Thymus (tissue), 11 donors: Measurements from ENCODE around the gene TXNDC16. TPM values are rescaled to one million over a fixed set of nuclear protein-coding genes. Genes with fewer than 3 reads are reported as not detected.
A peak's percentile ranks its signal among the peaks of the same experiment; 100 is the strongest.

Source experiments
- DNase-seq, 9 donors: peaks; one replicate each; pipeline ENCODE4 v3.0.0-alpha.2; 2013; ENCODE audit warnings: low spot score in 9 of 9, low read depth in 6 of 9, missing footprints in 1 of 9
- H3K27ac ChIP-seq, 2 donors: one replicate each; pipeline ENCODE4 v1.5.1; 2013; ENCODE audit warnings: control low read depth in 1 of 2, low read depth in 1 of 2, low read length in 1 of 2, mild to moderate bottlenecking in 1 of 2, moderate library complexity in 1 of 2
- H3K27me3 ChIP-seq, 2 donors: one replicate each; pipeline ENCODE4 v1.5.1; 2013; ENCODE audit warnings: low read length in 1 of 2; ENCODE audit not compliant: control insufficient read depth in 2 of 2, insufficient read depth in 1 of 2
- H3K36me3 ChIP-seq, 2 donors: one replicate each; pipeline ENCODE4 v1.5.1; 2013; ENCODE audit warnings: low read length in 1 of 2, mild to moderate bottlenecking in 1 of 2, moderate library complexity in 1 of 2; ENCODE audit not compliant: control insufficient read depth in 2 of 2, insufficient read depth in 2 of 2
- H3K4me1 ChIP-seq, 2 donors: one replicate each; pipeline ENCODE4 v1.5.1; 2013; ENCODE audit warnings: low read length in 2 of 2; ENCODE audit not compliant: control insufficient read depth in 2 of 2, insufficient read depth in 2 of 2
- H3K4me3 ChIP-seq, 2 donors: one replicate each; pipeline ENCODE4 v1.5.1; 2013; ENCODE audit warnings: low read length in 2 of 2, control low read depth in 1 of 2, mild to moderate bottlenecking in 1 of 2
- H3K9me3 ChIP-seq, 2 donors: one replicate each; pipeline ENCODE4 v1.5.1; 2013; ENCODE audit warnings: low read length in 1 of 2, mild to moderate bottlenecking in 1 of 2; ENCODE audit not compliant: control insufficient read depth in 2 of 2, insufficient read depth in 1 of 2
- WGBS: extraction: QIAGEN DNeasy Blood & Tissue Kit; methylation state at CpG from one replicate; pipeline ENCODE4 v1.1.7; 2013; 5-methylcytosine and 5-hydroxymethylcytosine counted together
- polyA plus RNA-seq: library from polyadenylated mRNA; stranded (reverse); fragments of 200-250 nt; gene quantifications from one replicate; pipeline ENCODE4 v1.2.3, GENCODE V29; 2013
- total RNA-seq: library from RNA; stranded (reverse); fragments of 120-200 nt; gene quantifications from one replicate; pipeline ENCODE4 v1.2.4, GENCODE V29; 2013
- donor health status: healthy.

TXNDC16 gene
- total and polyA plus RNA-seq, 2 donors = 4.1 to 10.2 TPM

- no peak overlapping the region for H3K27ac ChIP-seq
- H3K27me3 ChIP-seq = no peaks in the 10 kb centered on the region
- no peaks in the 10 kb centered on the region for H3K36me3 ChIP-seq
- 0% methylated on average over 2 of the region's 2 CpGs for WGBS
- no peak overlapping the region for H3K4me3 ChIP-seq
- H3K9me3 ChIP-seq = no peaks in the 10 kb centered on the region
- no peak for DNase-seq
- H3K4me1 ChIP-seq = no peaks in the 10 kb centered on the region
These were observed 135.2 kb downstream of the TXNDC16 start for GRCh38 chr14:52417139-52417538.

DNA sequence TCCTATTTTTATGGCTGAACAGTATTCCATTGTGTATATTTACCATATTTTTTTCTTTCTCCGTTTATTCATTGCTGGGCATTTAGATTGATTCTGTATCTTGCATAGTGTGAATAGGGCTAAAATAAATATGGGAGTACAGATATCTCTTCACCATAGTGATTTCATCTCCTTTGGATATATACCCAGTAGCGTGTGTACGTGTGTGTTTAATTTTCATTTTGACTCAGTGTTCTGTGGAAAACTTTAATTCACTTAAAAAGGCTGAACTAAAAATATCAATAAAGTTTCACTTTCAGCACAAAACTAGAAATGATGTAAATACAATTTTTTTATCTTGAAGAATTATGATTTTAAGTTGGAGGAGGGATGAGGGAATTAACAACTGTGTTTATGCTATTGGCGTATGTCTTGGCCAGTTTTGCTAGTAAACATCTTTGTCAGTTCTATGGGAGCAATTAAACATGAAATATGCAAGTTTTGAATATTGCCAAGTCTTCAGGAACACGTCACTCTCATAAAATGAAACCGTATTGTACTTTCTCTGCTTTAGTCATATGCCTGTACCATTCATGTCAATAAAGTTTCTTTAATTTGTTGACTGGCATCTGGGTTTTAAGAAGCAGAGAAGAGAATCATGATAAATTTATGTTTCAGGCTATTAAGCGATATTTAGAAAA, 138.4 kb downstream of the TXNDC16 start:
- Histone ChIP-seq H3K9me3 (no peaks in the 10 kb centered on the region), H3K4me1 (no peaks in the 10 kb centered on the region), H3K27me3 (no peaks in the 10 kb centered on the region), H3K4me3 (no peak overlapping the region), H3K27ac (no peak overlapping the region), H3K36me3 (no peaks in the 10 kb centered on the region)
- 82% methylated on average over 7 of the region's 7 CpGs for WGBS
- DNase-seq = no peak

DNA sequence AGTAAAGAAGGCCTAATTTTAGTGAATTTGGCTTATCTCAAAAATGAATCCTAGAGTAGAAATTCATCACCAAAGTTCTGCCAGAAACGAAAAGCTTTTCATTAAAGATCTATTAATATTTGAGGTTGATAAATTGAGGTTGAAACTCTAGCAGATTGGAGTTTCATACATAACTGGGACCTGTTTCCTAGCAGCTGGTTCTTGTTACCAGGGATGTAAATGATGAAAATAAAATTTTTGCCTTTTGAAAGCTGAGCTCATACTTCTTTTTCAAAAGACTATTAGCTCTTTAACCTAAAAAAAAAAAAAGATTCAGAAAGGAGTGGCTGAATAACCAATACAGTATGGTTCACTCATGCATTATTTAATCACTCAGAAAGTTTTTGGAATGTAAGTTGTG, 139.9 kb downstream of the TXNDC16 start:
- H3K27me3 ChIP-seq = no peaks in the 10 kb centered on the region
- no peaks in the 10 kb centered on the region for H3K9me3 ChIP-seq
- no peak overlapping the region for H3K27ac ChIP-seq
- no peaks in the 10 kb centered on the region for H3K4me1 ChIP-seq
- no peak for DNase-seq
- WGBS = 92% methylated on average over 1 of the region's 1 CpG
- H3K4me3 ChIP-seq = no peak overlapping the region
- no peaks in the 10 kb centered on the region for H3K36me3 ChIP-seq

DNA sequence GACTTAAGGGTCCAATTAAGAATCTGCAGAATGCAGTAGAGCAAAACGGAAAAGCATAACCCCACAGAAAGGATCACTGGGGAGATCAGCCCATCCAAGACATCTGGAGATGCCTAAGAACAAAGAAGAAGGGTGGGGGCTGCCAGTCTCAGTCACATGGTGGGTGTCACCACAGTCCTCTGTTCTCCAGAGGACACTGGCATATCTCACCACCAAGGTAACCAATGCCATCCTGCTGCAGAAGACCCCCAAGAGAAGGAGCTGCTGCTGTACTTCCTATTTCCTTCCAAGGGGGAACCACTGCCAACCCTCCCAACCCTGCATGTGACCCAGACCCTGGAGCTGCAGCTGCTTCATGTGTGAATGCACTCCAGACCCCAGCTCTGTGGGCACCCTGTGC, 147.0 kb downstream of the TXNDC16 start:
- 78% methylated on average over 1 of the region's 1 CpG for WGBS
- Histone ChIP-seq H3K27ac (no peak overlapping the region), H3K9me3 (no peaks in the 10 kb centered on the region), H3K36me3 (no peaks in the 10 kb centered on the region), H3K4me3 (no peak overlapping the region), H3K27me3 (no peaks in the 10 kb centered on the region), H3K4me1 (peaks cover 8 to 11% of the 10 kb centered on the region in 2 donors)
- no peak for DNase-seq

DNA sequence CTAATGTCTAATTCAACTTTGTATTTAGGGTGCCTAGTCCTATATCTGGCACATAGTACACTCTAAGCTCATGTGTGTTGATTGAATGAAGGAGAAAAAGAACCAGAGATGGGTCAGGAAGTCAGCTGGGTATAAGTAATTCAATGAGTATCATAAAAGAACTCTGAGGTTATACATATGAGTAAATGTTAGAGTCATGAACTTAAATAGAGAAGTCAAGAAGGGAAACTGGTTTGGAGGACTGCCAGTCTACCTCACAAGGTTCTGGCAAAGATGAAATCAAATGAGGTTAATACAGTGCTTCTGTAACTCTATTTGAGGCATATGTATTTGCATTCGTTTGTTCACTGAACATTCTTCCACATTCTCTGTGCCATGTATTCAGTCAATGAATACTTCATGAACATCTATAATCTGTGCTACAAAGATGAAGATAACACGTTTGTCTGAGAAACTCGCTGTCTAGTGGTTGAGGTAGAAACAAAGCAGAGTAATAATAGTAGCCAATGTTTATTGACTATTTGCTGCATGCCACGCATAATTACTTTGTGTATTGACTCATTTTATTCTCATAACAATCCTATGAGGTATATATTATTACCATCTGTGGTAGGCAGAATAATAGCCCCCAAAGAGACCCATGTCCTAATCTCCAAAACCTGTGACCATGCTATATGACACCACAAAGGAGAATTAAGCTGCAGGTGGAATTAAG, 149.3 kb downstream of the TXNDC16 start:
- peak in 1 of 9 donors; percentile 21 for DNase-seq

GRCh38 chr14:52400846-52401245, 151.5 kb downstream of the TXNDC16 start:
- H3K27ac ChIP-seq = peak overlapping the region in 1 of 2 donors; percentile 47
- DNase-seq = peak in 7 of 9 donors; percentile 41 to 83 (median 48)
- H3K4me3 ChIP-seq = no peak overlapping the region
- no peaks in the 10 kb centered on the region for H3K9me3 ChIP-seq
- no peaks in the 10 kb centered on the region for H3K36me3 ChIP-seq
- WGBS = 6% methylated on average over 3 of the region's 3 CpGs
- H3K4me1 ChIP-seq = peaks cover 15 to 18% of the 10 kb centered on the region in 2 donors
- no peaks in the 10 kb centered on the region for H3K27me3 ChIP-seq

More for the DNA sequence above, 149.3 kb downstream of the TXNDC16 start:
- WGBS = 60% methylated on average over 4 of the region's 4 CpGs
- Histone ChIP-seq H3K4me3 (no peak overlapping the region), H3K27me3 (no peaks in the 10 kb centered on the region), H3K9me3 (no peaks in the 10 kb centered on the region), H3K27ac (no peak overlapping the region), H3K4me1 (peaks cover 15 to 18% of the 10 kb centered on the region in 2 donors), H3K36me3 (no peaks in the 10 kb centered on the region)

- no peaks in the 10 kb centered on the region for H3K27me3 ChIP-seq
- 83% methylated on average over 8 of the region's 8 CpGs for WGBS
- no peak overlapping the region for H3K4me3 ChIP-seq
- no peak overlapping the region for H3K27ac ChIP-seq
- peaks cover 11 to 13% of the 10 kb centered on the region in 2 donors for H3K4me1 ChIP-seq
- DNase-seq = peak in 1 of 9 donors; percentile 24
- H3K36me3 ChIP-seq = no peaks in the 10 kb centered on the region
- no peaks in the 10 kb centered on the region for H3K9me3 ChIP-seq
These were observed 152.2 kb downstream of the TXNDC16 start for GRCh38 chr14:52399921-52400595.

GRCh38 chr14:52399104-52399503, 153.2 kb downstream of the TXNDC16 start:
- no peak for DNase-seq
- Histone ChIP-seq H3K27me3 (no peaks in the 10 kb centered on the region), H3K27ac (no peak overlapping the region), H3K36me3 (no peaks in the 10 kb centered on the region), H3K4me1 (peaks cover 11 to 13% of the 10 kb centered on the region in 2 donors), H3K4me3 (no peak overlapping the region), H3K9me3 (no peaks in the 10 kb centered on the region)
- WGBS = 98% methylated on average over 5 of the region's 5 CpGs

DNA sequence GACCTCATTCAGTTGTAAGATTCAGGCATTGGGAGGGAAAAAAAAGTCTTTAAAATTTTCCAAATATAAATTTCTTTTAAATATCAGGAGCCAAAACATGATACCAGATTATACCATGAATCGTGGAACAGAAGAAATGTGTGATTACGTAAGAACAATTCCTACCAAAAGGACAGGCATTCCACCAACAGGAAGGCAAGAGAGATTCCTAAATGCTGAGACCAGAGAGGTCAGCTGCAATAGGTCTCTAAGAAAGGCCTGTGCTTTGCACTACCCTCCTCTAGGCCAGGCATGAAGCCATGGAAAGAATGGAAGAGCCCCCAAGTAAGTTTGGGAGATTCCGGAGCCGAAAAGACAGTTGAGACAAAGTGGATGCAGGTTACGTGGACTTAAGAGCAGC, 154.5 kb downstream of the TXNDC16 start:
- Histone ChIP-seq H3K9me3 (no peaks in the 10 kb centered on the region), H3K4me1 (peaks cover 11 to 13% of the 10 kb centered on the region in 2 donors), H3K27me3 (no peaks in the 10 kb centered on the region), H3K36me3 (no peaks in the 10 kb centered on the region), H3K27ac (no peak overlapping the region), H3K4me3 (no peak overlapping the region)
- WGBS = 78% methylated on average over 5 of the region's 5 CpGs
- DNase-seq = no peak
